ENCODE measurements around the gene PPP6R1.

DNA sequence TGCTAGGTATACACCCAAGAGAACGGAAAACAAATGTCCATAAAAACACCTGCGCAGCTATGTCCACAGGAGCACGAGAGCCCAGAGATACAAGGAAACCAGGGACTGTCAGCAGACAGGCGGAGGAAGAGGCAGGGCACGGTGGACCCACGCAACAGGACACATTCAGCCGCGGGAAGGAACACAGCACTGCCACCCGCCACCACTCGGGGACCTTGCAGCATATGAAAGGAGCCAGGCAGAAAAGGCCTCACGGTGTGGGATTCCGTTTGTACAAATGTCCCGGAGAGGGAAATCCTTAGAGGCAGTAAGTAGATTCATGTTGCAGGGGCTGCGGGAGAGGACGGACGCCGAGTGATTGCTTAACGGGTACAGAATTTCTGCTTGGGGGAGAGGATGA, 13.3 kb upstream of the PPP6R1 start:
- TF ChIP-seq POLR2A (IDR thresholded peaks at IDR 0.05): no peak
- TF ChIP-seq CTCF (IDR thresholded peaks at IDR 0.05): no peak
